HUES64 (cell line): ENCODE measurements around the gene DNAL4.

ENCODE experiments used
- H3K27ac ChIP-seq: 2 replicates; pipeline ENCODE4 v1.7.0; 2013; ENCODE audit warnings: low read depth, low read length, inconsistent platforms
- H3K27me3 ChIP-seq: 2 replicates; pipeline ENCODE4 v1.6.1; 2013; ENCODE audit warnings: mild to moderate bottlenecking, low read length; ENCODE audit not compliant: insufficient read depth
- H3K36me3 ChIP-seq: 2 replicates; pipeline ENCODE4 v1.6.1; 2013; ENCODE audit warnings: mild to moderate bottlenecking, low read length; ENCODE audit not compliant: insufficient read depth
- H3K4me1 ChIP-seq: 2 replicates; pipeline ENCODE4 v1.6.1; 2013; ENCODE audit warnings: mild to moderate bottlenecking, low read length, moderate library complexity; ENCODE audit not compliant: insufficient read depth
- H3K4me3 ChIP-seq: 2 replicates; pipeline ENCODE4 v1.5.1; 2013; ENCODE audit warnings: mild to moderate bottlenecking, low read length, moderate library complexity
- H3K9ac ChIP-seq: 2 replicates; pipeline ENCODE4 v1.6.1; 2013; ENCODE audit warnings: mild to moderate bottlenecking, low read depth, low read length
- H3K9me3 ChIP-seq: 2 replicates; pipeline ENCODE4 v1.6.1; 2013; ENCODE audit warnings: low read depth, low read length; ENCODE audit not compliant: insufficient read depth
- WGBS: fragments of 150-250, 120-280 bp; methylation state at CpG from one replicate; pipeline ENCODE4 v1.1.7; 2013; ENCODE audit warnings: missing lambda C conversion rate; 5-methylcytosine and 5-hydroxymethylcytosine counted together

DNAL4 gene

DNA sequence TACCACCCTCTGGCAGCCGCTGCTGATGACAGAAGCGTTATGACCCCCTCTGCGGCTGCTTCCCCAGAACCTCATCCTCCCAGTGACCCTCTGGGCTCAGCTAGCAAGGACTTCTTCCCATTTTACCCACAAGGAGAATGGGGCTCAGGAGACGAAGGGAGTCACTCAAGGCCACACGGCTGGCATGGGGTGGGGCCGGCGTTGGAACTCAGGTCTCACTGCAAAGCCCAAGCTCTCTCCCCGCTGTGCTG lies 21.4 kb downstream of the DNAL4 start:
- Histone ChIP-seq H3K9ac (no peak overlapping the region), H3K4me1 (no peaks in the 10 kb centered on the region), H3K9me3 (no peaks in the 10 kb centered on the region), H3K36me3 (no peaks in the 10 kb centered on the region), H3K27me3 (no peaks in the 10 kb centered on the region), H3K4me3 (no peak overlapping the region), H3K27ac (no peak overlapping the region)
- WGBS, result 89% methylated on average over 8 of the region's 8 CpGs

DNA sequence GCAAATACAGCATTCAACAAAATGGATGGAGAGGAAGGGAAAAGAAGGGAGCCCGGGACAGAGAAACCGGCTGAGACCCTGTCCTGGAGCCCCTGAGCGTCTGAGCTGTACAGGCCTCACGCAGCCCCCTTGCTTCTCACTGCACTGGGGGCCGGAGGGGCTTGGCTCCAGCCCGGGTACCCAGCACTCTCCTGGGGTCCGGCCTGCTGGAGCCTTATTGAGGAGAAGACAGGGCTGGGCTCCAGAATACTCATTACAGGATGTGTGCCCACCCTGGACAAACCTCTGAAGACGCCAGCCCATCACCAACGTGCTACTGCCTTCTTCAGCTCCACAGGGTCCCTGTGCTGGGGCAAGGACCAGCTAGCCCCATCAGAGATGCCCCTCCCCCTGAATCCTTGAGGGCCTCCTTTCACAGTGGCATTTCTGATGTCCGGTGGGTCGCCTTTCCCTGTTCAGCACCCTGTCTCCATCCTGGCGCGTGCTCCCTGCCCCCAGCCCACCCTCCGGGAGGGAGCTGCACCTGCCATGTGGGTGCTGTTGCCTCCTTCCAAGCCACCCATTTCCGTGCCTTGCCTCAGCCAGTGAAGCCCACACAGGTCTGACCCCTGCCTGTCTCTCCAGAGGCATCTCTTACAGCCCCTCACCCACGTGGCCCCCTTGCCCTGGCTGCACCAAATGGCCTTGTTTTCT lies 23.5 kb downstream of the DNAL4 start:
- Histone ChIP-seq H3K4me1 (no peaks in the 10 kb centered on the region), H3K36me3 (no peaks in the 10 kb centered on the region), H3K27ac (no peak overlapping the region), H3K27me3 (no peaks in the 10 kb centered on the region), H3K9me3 (no peaks in the 10 kb centered on the region), H3K9ac (no peak overlapping the region), H3K4me3 (no peak overlapping the region)
- WGBS, result 90% methylated on average over 16 of the region's 16 CpGs

DNA sequence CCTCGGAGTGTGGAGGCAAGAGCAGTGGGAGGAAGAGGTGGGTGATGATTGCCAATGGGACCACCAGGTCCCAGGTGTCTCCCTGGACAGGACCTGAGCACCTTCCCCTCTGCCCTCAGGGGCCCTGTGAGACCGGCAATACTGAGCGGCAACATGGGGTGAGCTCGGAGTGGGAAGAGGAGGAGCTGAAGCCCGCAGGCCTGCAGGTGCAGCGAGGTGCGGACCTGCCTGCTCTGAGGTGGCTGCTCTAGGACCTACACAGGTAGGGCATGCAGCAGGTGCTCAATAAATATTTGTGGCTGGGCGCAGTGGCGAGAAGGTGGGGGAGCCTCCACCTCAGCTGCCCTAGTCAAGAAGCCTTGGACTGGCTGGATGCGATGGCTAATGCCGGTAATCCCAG lies 25.9 kb downstream of the DNAL4 start:
- Histone ChIP-seq H3K4me1 (no peaks in the 10 kb centered on the region), H3K27ac (no peak overlapping the region), H3K9ac (no peak overlapping the region), H3K9me3 (no peaks in the 10 kb centered on the region), H3K4me3 (no peak overlapping the region), H3K36me3 (no peaks in the 10 kb centered on the region), H3K27me3 (no peaks in the 10 kb centered on the region)
- WGBS, result 93% methylated on average over 11 of the region's 11 CpGs

DNA sequence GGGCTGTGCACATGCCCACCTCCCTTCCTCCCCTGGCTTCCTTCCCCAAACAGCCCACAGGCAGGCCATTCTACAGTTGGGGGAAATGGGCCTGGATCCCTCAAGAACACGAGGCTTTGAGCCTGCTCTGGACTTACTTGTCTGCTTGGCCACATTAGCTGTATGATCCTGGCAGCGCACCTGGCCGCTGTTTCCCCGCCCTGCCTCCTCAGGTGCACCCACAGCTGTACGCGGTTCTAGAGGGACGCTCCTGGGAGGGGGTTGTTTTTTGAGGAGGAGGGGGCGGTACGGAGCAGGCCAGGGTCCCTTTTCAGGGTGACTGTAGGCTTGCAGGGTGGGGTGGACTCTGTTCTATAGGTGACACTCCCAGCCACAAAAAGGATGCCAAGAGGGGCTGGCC lies 26.6 kb downstream of the DNAL4 start:
- WGBS, result 95% methylated on average over 9 of the region's 9 CpGs
- Histone ChIP-seq H3K9ac (no peak overlapping the region), H3K27me3 (no peaks in the 10 kb centered on the region), H3K4me3 (no peak overlapping the region), H3K36me3 (no peaks in the 10 kb centered on the region), H3K4me1 (no peaks in the 10 kb centered on the region), H3K9me3 (no peaks in the 10 kb centered on the region), H3K27ac (no peak overlapping the region)

DNA sequence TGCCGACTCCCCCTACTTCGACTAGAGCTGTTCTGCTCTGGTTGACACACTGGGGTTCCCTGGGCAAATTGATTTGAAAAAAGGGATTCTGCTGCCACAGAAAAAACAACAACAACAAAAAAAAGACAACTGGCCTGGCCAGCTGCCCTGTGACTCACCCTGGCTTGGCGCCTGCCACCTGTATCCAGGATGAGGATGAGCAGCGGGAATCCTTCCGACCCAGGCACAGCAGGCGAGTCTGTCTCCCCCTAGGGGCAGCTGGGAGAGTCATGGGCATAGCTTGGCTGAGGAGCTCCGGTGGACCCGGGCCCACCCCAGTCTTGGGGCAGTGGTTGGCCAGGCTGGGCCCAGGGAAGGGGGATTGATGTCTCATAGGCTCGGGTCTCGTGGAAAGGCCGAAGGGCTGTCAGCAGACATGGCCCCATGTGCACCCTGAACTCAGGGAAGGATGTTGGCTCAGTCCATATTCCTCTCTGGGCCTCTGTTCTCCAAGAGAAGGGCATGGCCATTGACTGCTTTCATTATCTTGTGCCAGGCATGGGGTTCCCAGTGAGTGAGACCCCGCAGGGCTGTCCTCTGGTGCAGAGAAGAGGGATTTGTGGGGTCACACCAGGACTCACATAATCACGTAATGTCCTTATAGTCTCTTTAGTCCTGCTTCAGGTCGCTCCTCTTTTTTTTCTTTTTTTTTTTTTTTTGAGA lies 27.7 kb downstream of the DNAL4 start:
- H3K4me3 ChIP-seq, result no peak overlapping the region
- no peak overlapping the region for H3K27ac ChIP-seq
- no peaks in the 10 kb centered on the region for H3K9me3 ChIP-seq
- no peak overlapping the region for H3K9ac ChIP-seq
- H3K27me3 ChIP-seq, result no peaks in the 10 kb centered on the region
- 55% methylated on average over 14 of the region's 14 CpGs for WGBS
- H3K36me3 ChIP-seq, result no peaks in the 10 kb centered on the region
- H3K4me1 ChIP-seq, result no peaks in the 10 kb centered on the region

DNA sequence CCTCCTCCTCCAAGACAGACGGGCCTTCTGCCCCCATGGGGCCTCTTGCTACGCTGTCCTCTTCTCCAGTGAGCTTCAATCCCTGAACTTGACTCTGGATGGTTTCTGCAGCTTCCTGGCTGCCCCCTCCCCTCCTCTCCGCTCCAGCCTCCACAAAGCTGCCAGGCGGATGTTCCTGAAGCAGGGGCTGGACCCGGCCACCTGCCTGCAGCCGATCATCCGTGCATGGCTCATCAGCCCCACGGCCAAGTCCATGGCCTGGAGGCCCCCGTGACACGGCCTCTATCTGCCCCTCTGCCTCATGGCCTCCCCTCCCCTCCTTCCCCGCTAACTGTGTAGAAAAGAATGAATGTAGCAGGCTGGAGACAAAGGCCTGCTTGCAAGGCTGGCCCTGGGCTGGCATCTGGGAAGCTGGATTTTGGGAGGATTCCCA lies 31.4 kb downstream of the DNAL4 start:
- no peak overlapping the region for H3K4me3 ChIP-seq
- no peak overlapping the region for H3K27ac ChIP-seq
- no peak overlapping the region for H3K9ac ChIP-seq

DNA sequence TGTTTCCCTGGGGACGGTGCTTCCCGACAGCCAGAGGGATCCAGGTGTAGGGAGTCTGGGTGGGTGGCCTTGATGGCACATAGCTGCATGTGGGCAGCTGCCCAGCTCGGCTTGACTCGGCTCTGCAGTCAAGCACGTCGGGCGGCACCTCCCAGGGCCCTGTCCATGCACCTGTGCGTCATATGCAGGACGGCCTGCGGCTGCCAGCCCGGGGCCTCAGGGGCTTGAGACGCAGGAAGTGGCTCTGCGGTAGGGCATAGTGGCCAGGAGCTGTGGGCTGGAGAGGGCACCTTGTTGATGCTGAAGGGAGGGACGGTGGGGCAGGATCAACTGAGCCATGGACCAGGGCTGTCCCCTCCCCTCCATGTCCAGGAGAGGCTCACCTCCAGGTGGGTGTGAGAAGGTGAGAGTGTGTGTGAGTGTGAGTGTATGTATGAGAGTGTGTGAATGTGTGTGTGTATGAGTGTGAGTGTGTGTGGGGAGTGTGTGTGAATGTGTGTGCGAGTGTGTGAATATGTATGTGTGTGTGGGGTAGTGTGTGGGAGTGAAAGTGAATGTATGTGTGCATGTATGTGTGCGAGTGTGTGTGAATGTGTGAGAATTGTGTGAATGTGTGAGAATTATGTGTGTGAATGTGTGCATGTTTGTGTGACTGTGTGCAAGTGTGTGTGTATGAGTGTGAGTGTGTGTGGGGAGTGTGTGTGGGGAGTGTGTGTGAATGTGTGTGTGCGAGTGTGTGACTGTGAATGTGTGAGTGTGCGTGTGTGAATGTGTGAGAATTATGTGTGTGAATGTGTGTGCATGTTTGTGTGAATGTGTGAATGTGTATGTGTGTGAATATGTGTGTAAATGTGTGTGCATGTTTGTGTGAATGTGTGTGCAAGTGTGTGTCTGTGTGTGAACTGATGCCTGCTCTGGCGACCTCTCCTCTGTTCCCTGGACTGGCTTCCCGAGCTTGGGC lies 32.5 kb downstream of the DNAL4 start:
- WGBS, result 87% methylated on average over 20 of the region's 20 CpGs
- no peaks in the 10 kb centered on the region for H3K9me3 ChIP-seq
- H3K9ac ChIP-seq, result no peak overlapping the region
- no peak overlapping the region for H3K27ac ChIP-seq
- 0 out of 2 replicates have a peak, but pooled peaks cover 7% of the 10 kb centered on the region for H3K27me3 ChIP-seq
- H3K4me3 ChIP-seq, result no peak overlapping the region
- H3K36me3 ChIP-seq, result no peaks in the 10 kb centered on the region
- H3K4me1 ChIP-seq, result no peaks in the 10 kb centered on the region

More for the DNA sequence above, 31.4 kb downstream of the DNAL4 start:
- H3K27me3 ChIP-seq, result no peaks in the 10 kb centered on the region
- H3K4me1 ChIP-seq, result no peaks in the 10 kb centered on the region
- H3K9me3 ChIP-seq, result no peaks in the 10 kb centered on the region
- no peaks in the 10 kb centered on the region for H3K36me3 ChIP-seq
- WGBS, result 67% methylated on average over 11 of the region's 11 CpGs

DNA sequence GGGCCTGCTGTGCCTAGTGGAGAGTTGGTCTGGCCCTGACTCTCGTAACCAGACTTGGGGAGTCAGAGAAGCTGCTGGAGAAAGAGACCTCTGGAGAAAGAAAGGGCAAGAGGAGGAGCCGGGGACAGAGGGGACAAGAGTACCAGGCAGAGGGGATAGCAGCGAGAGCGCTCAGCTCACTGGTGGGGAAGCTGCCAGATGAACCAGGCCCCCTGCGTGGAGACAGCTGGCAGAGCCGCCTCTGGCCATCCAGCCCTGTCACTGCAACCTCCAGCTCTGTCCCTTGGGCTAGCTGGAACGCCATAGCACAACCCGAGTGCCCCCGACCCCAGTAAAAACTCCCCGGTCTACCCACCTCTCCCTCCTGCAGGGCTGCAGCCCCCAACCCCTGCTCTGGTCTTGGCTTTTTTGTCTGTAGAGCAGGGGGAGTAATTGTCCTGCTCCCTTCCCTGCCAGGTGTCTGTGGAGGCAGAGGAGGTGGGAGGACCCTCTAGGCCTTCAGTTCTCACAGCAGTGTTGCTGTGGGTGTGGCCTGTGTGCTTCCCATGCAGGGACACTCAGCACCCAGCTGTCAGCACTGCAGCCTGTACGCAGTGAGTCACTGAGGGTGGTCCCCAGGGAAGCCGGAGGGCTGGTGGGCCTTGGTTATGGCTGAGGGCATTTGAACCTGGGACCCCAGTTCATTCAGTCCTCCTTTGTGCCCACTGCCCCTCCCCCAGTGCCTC lies 33.3 kb downstream of the DNAL4 start:
- 67% methylated on average over 12 of the region's 12 CpGs for WGBS
- H3K27me3 ChIP-seq, result 0 out of 2 replicates have a peak, but pooled peaks cover 7% of the 10 kb centered on the region

DNA sequence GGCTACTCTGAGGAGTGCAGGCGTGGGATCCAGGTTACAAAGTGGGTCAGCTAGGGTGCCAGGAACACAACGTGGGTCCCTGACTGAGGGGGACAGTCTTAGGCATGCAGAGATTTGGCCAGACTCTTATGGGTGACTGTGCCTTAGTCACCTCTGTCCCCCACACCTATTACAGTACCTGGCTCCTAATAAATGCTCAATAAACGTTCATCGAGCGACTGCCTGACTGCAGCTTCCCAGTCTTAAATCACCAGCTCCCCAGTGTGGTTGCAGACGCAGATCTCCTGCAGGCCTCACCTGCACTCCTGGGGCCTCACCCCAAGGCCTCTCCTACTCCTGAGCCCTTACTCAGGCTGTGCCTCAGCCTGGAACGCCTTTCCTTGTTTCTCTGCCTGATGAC lies 34.9 kb downstream of the DNAL4 start:
- Histone ChIP-seq H3K9me3 (no peaks in the 10 kb centered on the region), H3K9ac (no peak overlapping the region), H3K27ac (no peak overlapping the region), H3K36me3 (no peaks in the 10 kb centered on the region), H3K4me1 (peaks cover 4% of the 10 kb centered on the region), H3K27me3 (0 out of 2 replicates have a peak, but pooled peaks cover 7% of the 10 kb centered on the region), H3K4me3 (no peak overlapping the region)
- WGBS, result 89% methylated on average over 7 of the region's 7 CpGs

More for the DNA sequence above, 33.3 kb downstream of the DNAL4 start:
- no peaks in the 10 kb centered on the region for H3K4me1 ChIP-seq
- H3K4me3 ChIP-seq, result no peak overlapping the region
- no peak overlapping the region for H3K27ac ChIP-seq
- H3K36me3 ChIP-seq, result no peaks in the 10 kb centered on the region
- no peak overlapping the region for H3K9ac ChIP-seq
- H3K9me3 ChIP-seq, result no peaks in the 10 kb centered on the region

DNA sequence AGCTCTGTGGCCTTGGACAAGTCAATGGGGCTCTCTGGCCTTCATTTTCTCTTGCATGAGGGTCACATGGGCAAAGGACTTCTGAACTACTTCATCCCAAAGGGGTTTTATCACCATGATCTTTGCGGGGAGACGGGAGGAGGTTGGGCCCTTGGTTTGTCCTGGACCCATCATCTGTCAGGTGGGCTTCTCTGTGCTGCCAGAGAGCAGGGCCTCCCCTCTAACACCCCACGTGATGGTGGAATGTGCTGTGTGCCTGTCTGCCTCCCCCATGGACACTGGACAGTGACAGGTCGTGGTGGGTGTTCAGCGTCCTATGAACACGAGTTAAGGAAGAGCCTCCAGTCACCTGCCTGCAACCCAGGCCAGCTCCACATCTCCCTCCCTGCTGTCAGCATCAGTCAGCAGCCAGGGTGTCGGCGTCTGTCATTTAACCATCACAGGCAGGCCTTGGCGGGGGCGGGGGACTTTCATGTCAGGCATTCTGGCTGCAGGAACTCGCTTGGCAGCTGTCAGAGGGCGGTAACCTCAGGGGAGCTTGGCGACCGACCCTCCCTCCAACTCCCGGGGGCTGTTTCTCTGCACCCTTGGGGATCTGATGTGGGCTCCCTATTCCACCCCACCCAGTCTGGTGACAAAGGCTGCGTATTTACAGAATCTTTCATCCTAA lies 35.5 kb downstream of the DNAL4 start:
- no peak overlapping the region for H3K27ac ChIP-seq
- no peak overlapping the region for H3K9ac ChIP-seq
- WGBS, result 73% methylated on average over 16 of the region's 16 CpGs
- H3K9me3 ChIP-seq, result no peaks in the 10 kb centered on the region
- no peaks in the 10 kb centered on the region for H3K36me3 ChIP-seq
- peaks cover 7% of the 10 kb centered on the region for H3K4me1 ChIP-seq
- no peak overlapping the region for H3K4me3 ChIP-seq
- H3K27me3 ChIP-seq, result 0 out of 2 replicates have a peak, but pooled peaks cover 7% of the 10 kb centered on the region
